Measurements from ENCODE around the gene STOX1.
"Not testable (repeated sequence)": the region's sequence is repeated elsewhere in the genome, so short reads cannot be mapped to it uniquely, and the experiment has no call there.

The STOX1 gene

GRCh38 chr10:68813559-68813958, 13.8 kb upstream of the STOX1 start:
- Mint-ChIP-seq H3K27ac (no peak overlapping the region), H3K4me3 (no peak overlapping the region), H3K36me3 (ENCODE audit: low read depth) (no peaks in the 10 kb centered on the region), H3K4me1 (ENCODE audit: low read depth) (no peaks in the 10 kb centered on the region), H3K9me3 (no peaks in the 10 kb centered on the region), H3K27me3 (no peaks in the 10 kb centered on the region)
- no peak for DNase-seq

DNA sequence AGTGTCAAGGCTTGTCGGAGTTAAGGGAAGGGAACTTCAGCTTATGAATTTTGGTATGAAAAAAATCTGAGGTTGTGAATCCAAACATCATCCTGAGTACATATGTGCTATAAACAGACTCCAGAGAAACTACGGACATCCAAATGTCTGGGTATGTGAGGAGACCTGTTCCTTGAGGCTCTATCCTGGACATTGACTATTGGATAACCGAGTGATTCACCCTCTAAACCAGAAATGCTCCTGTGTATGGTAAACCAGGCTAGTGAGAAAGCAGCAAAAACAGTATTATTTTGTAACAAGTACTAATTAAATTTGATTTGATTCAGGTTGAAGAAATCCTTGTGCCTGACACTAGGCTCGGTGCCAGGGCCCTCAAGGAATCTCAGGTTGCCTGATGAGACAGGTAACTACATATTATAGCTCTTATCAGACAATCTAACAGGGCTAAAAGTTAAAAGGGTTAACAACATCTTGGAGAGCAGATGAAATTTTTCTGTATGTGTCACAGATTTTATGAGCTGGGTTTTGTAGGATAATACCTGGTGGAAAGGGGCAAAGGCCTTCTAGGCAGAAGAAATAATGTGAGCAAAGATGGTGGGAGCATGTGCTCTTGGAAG, 10.4 kb upstream of the STOX1 start:
- no peaks in the 10 kb centered on the region for H3K4me1 Mint-ChIP-seq (ENCODE audit: low read depth)
- DNase-seq = no peak
- H3K4me3 Mint-ChIP-seq = no peak overlapping the region
- H3K9me3 Mint-ChIP-seq = no peaks in the 10 kb centered on the region
- no peaks in the 10 kb centered on the region for H3K27me3 Mint-ChIP-seq
- H3K27ac Mint-ChIP-seq = no peak overlapping the region
- H3K36me3 Mint-ChIP-seq (ENCODE audit: low read depth) = no peaks in the 10 kb centered on the region

DNA sequence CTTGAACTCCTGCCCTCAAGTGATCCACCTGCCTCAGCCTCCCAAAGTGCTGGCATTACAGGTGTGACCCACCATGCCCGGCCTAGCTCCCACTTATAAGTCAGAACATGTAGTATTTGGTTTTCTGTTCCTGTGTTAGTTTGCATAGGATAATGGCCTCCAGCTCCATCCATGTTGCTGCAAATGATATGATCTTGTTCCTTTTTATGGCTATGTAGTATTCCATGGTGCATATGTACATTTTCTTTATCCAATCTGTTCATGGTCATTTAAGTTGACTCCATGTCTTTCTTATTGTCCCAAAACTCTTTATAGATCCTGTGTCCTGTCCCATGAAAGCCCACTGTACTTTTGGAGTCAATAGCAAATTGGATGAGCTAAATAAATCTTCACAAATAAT, 7.0 kb upstream of the STOX1 start:
- not testable (repeated sequence) for DNase-seq; H3K4me3 Mint-ChIP-seq; H3K27me3 Mint-ChIP-seq; H3K9me3 Mint-ChIP-seq; H3K27ac Mint-ChIP-seq; H3K4me1 Mint-ChIP-seq (ENCODE audit: low read depth); H3K36me3 Mint-ChIP-seq (ENCODE audit: low read depth)

DNA sequence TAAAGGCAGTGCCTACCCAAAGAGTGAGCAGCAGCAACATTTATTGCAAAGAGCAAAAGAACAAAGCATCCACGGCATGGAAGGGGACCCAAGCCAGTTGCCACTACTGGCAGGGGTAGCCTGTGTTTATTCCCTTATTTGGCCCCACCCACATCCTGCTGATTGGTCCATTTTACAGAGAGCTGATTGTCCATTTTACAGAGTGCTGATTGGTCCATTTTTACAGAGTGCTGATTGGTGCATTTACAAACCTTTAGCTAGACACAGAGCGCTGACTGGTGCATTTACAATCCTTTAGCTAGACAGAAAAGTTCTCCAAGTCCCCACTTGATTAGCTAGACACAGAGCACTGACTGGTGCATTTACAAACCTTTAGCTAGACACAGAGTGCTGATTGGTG, 4.7 kb upstream of the STOX1 start:
- H3K36me3 Mint-ChIP-seq (ENCODE audit: low read depth); H3K9me3 Mint-ChIP-seq; H3K27ac Mint-ChIP-seq; DNase-seq; H3K4me3 Mint-ChIP-seq; H3K27me3 Mint-ChIP-seq; H3K4me1 Mint-ChIP-seq (ENCODE audit: low read depth): not testable (repeated sequence)

- not testable (repeated sequence) for H3K9me3 Mint-ChIP-seq; H3K4me3 Mint-ChIP-seq; DNase-seq; H3K36me3 Mint-ChIP-seq (ENCODE audit: low read depth); H3K27ac Mint-ChIP-seq; H3K27me3 Mint-ChIP-seq
- H3K4me1 Mint-ChIP-seq (ENCODE audit: low read depth) = peaks cover 16% of the 10 kb centered on the region
These were observed 245 bp downstream of the STOX1 start for GRCh38 chr10:68827592-68827959.

- not testable (repeated sequence) for H3K27me3 Mint-ChIP-seq; H3K27ac Mint-ChIP-seq; H3K36me3 Mint-ChIP-seq (ENCODE audit: low read depth); H3K9me3 Mint-ChIP-seq
- Mint-ChIP-seq H3K4me1 (ENCODE audit: low read depth) (peaks cover 16% of the 10 kb centered on the region), H3K4me3 (peak overlapping the region; percentile 60)
- DNase-seq = peak; percentile 58
These were observed 811 bp downstream of the STOX1 start for GRCh38 chr10:68828083-68828601.

GRCh38 chr10:68828833-68829232, 1.5 kb downstream of the STOX1 start:
- peak overlapping the region; percentile 60 for H3K4me3 Mint-ChIP-seq
- no peak overlapping the region for H3K27ac Mint-ChIP-seq
- H3K36me3 Mint-ChIP-seq (ENCODE audit: low read depth) = no peaks in the 10 kb centered on the region
- peaks cover 16% of the 10 kb centered on the region for H3K4me1 Mint-ChIP-seq (ENCODE audit: low read depth)
- peaks cover 3% of the 10 kb centered on the region for H3K27me3 Mint-ChIP-seq
- H3K9me3 Mint-ChIP-seq = no peaks in the 10 kb centered on the region
- DNase-seq = no peak

DNA sequence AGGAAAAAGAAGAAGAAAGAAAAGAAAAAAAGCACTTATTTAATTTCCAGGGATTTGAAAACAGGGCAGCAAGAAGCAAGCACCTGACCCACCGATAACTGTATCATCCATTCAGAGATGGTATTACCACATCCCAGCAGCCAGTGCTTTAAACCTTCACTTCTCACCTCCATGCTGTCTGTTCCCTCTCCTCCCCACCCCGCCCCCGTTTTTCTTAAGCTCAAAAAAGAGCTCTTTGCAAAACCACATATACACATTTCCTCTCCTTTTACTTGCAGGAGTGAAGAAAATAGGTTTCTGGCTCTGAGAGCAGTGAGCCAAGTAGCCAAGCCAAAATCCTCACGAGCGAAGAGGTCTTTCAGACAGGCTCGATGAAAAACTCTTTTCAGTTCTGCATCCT, 2.2 kb downstream of the STOX1 start:
- Mint-ChIP-seq H3K27me3 (peaks cover 3% of the 10 kb centered on the region), H3K9me3 (no peaks in the 10 kb centered on the region), H3K27ac (no peak overlapping the region), H3K36me3 (ENCODE audit: low read depth) (no peaks in the 10 kb centered on the region), H3K4me1 (ENCODE audit: low read depth) (peaks cover 16% of the 10 kb centered on the region), H3K4me3 (no peak overlapping the region)
- no peak for DNase-seq

DNA sequence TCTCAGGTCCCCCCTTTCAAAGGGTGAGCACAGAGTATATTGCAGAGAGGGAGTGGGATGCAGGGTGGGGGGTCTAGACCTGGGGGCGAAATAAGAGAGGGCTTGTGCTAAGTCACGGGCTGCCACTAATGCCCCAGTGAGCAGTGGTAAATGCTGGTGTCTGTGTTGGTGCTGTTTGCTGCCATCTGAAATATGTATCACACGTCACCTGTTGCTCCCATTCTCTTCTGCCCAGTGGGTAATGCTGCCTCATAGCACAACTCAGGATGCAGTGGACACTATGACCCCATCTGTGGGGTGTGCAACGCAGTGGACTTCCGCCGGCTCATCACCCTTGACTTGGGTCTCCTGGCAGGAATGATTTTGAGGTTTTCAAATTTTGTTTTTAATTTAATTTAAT, 2.6 kb downstream of the STOX1 start:
- H3K9me3 Mint-ChIP-seq = no peaks in the 10 kb centered on the region
- H3K27ac Mint-ChIP-seq = no peak overlapping the region
- no peak for DNase-seq
- no peaks in the 10 kb centered on the region for H3K36me3 Mint-ChIP-seq (ENCODE audit: low read depth)
- peaks cover 16% of the 10 kb centered on the region for H3K4me1 Mint-ChIP-seq (ENCODE audit: low read depth)
- peaks cover 3% of the 10 kb centered on the region for H3K27me3 Mint-ChIP-seq
- no peak overlapping the region for H3K4me3 Mint-ChIP-seq

DNA sequence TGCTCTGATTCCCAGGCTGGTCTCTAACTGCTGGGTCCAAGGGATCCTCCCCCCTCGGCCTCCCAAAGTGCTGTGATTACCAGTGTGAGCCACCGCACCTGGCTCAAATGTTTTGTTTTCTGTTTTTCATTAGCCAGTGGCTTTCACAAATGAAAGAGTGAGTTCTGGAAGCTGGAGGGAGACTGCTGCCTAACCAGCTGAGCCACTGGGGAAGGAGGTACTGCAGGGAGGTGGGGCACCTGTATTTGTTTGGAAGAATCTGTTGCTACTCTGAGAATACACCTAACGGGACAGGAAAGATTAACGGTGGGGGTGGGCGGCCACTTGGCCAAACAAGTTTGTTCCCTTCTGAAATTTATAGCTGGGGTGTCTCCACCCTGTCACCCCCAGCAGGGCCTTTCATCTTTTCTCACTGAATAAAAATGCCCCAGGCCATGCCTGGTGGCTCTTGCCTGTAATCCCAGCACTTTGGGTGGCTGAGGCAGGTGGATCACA, 4.7 kb downstream of the STOX1 start:
- Mint-ChIP-seq H3K27ac (no peak overlapping the region), H3K4me1 (ENCODE audit: low read depth) (peaks cover 11% of the 10 kb centered on the region), H3K9me3 (no peaks in the 10 kb centered on the region), H3K36me3 (ENCODE audit: low read depth) (no peaks in the 10 kb centered on the region), H3K27me3 (peaks cover 3% of the 10 kb centered on the region), H3K4me3 (no peak overlapping the region)
- DNase-seq = no peak

DNA sequence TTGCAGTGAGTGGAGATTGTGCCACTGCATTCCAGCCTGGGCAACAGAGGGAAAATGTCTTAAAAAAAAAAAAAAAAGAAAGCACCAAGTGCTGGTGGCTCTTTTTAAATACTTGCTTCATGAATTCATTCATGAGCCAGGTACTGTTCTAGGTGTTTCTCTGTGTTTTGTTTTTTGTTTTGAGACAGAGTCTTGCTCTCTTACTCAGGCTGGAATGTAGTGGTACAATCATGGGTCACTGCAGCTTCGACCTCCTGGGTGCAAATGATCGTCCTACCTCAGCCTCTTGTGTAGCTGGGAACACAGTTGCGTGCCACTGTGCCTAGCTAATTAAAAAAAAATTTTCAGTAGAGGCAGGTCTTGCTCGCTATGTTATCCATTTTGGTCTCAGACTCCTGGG, 5.3 kb downstream of the STOX1 start:
- Mint-ChIP-seq H3K27me3 (peaks cover 3% of the 10 kb centered on the region), H3K27ac (no peak overlapping the region)

GRCh38 chr10:68837626-68838322, 10.4 kb downstream of the STOX1 start:
- H3K4me1 Mint-ChIP-seq (ENCODE audit: low read depth) = no peaks in the 10 kb centered on the region
- no peak for DNase-seq
- no peaks in the 10 kb centered on the region for H3K9me3 Mint-ChIP-seq
- H3K27ac Mint-ChIP-seq = no peak overlapping the region
- no peaks in the 10 kb centered on the region for H3K36me3 Mint-ChIP-seq (ENCODE audit: low read depth)
- no peak overlapping the region for H3K4me3 Mint-ChIP-seq
- no peaks in the 10 kb centered on the region for H3K27me3 Mint-ChIP-seq

More for the DNA sequence above, 5.3 kb downstream of the STOX1 start:
- Mint-ChIP-seq H3K4me3 (no peak overlapping the region), H3K36me3 (ENCODE audit: low read depth) (no peaks in the 10 kb centered on the region), H3K9me3 (no peaks in the 10 kb centered on the region), H3K4me1 (ENCODE audit: low read depth) (peaks cover 10% of the 10 kb centered on the region)
- DNase-seq = no peak

DNA sequence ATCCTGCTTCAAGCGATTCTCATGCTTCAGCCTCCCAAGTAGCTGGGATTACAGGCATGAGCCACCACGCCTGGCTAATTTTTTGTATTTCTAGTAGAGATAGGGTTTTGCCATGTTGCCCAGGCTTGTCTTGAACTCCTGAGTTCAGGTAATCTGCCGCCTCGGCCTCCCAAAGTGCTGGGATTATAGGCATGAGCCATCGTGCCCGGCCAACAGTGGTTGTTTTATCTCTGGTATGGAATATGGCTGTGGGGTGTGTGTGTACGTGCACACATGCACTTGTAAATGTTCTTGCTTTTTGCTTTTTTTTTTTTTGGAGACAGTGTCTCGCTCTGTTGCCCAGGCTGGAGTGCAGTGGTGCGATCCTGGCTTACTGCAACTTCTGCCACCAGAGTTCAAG, 13.3 kb downstream of the STOX1 start:
- H3K27ac Mint-ChIP-seq; H3K4me3 Mint-ChIP-seq; DNase-seq; H3K4me1 Mint-ChIP-seq (ENCODE audit: low read depth); H3K9me3 Mint-ChIP-seq; H3K27me3 Mint-ChIP-seq; H3K36me3 Mint-ChIP-seq (ENCODE audit: low read depth): not testable (repeated sequence)

GRCh38 chr10:68848281-68848680, 20.9 kb downstream of the STOX1 start:
- Mint-ChIP-seq H3K4me3 (no peak overlapping the region), H3K27ac (no peak overlapping the region), H3K4me1 (ENCODE audit: low read depth) (no peaks in the 10 kb centered on the region), H3K27me3 (no peaks in the 10 kb centered on the region), H3K36me3 (ENCODE audit: low read depth) (no peaks in the 10 kb centered on the region), H3K9me3 (no peaks in the 10 kb centered on the region)
- DNase-seq = no peak

DNA sequence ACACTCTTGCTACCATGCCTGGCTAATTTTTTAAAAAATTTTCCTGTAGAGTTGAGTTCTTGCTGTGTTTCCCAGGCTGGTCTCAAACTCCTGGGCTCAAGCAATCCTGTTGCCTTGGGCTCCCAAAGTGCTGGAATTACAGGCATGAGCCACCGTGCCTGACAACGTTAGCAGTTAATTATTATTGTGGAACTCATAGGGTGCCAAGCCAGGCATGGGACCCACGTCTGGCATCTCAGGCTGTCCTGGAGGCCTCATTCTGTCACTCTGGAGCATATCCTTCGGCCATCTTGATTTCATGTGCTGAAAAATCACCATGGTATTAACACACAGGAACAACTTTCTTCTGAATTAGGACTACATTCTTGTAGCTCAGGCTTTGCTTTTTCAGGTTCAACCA, 21.5 kb downstream of the STOX1 start:
- no peaks in the 10 kb centered on the region for H3K9me3 Mint-ChIP-seq
- H3K36me3 Mint-ChIP-seq (ENCODE audit: low read depth) = no peaks in the 10 kb centered on the region
- no peaks in the 10 kb centered on the region for H3K4me1 Mint-ChIP-seq (ENCODE audit: low read depth)
- no peaks in the 10 kb centered on the region for H3K27me3 Mint-ChIP-seq
- no peak for DNase-seq
- H3K4me3 Mint-ChIP-seq = no peak overlapping the region
- H3K27ac Mint-ChIP-seq = no peak overlapping the region

Measured in activated T-cell treated with anti-CD3 and anti-CD28 coated beads, Interleukin-2, amount 50 U/mL, for 24 hours (primary cell).